Activated CD4-positive, CD25-positive, alpha-beta regulatory T cell treated with anti-CD3 and anti-CD28 coated beads, Interleukin-2, amount 50 U/mL, for 16 hours (primary cell): ENCODE data around the gene MAP3K14.
A peak's percentile ranks its signal among the peaks of the same experiment; 100 is the strongest.

Experiments
- DNase-seq: peaks from one replicate; pipeline ENCODE4 v3.0.0-alpha.2; 2020; ENCODE audit warnings: low read depth, low spot score

MAP3K14 gene

GRCh38 chr17:45282683-45283644 is 33.9 kb downstream of the MAP3K14 start:
- no peak for DNase-seq

GRCh38 chr17:45279898-45280297 is 36.9 kb downstream of the MAP3K14 start:
- DNase-seq, result no peak

- no peak for DNase-seq
Measured at GRCh38 chr17:45277992-45278391, 38.8 kb downstream of the MAP3K14 start.

- DNase-seq, result peak; percentile 79
Measured at GRCh38 chr17:45277216-45277849, 39.5 kb downstream of the MAP3K14 start.

- DNase-seq, result no peak
Measured at GRCh38 chr17:45276031-45276430, 40.8 kb downstream of the MAP3K14 start.

- no peak for DNase-seq
Measured at GRCh38 chr17:45274033-45274432, 42.8 kb downstream of the MAP3K14 start.

- no peak for DNase-seq
Measured at GRCh38 chr17:45273551-45273957, 43.3 kb downstream of the MAP3K14 start.

GRCh38 chr17:45271603-45272002 is 45.2 kb downstream of the MAP3K14 start:
- DNase-seq, result no peak

- no peak for DNase-seq
Measured at GRCh38 chr17:45270828-45271418, 45.9 kb downstream of the MAP3K14 start.

GRCh38 chr17:45269912-45270311 is 46.9 kb downstream of the MAP3K14 start:
- no peak for DNase-seq

- no peak for DNase-seq
Measured at GRCh38 chr17:45267436-45268055, 49.3 kb downstream of the MAP3K14 start.

- no peak for DNase-seq
Measured at GRCh38 chr17:45266372-45266926, 50.4 kb downstream of the MAP3K14 start.

GRCh38 chr17:45265821-45266220 is 51.0 kb downstream of the MAP3K14 start:
- DNase-seq, result no peak

- DNase-seq, result no peak
Measured at GRCh38 chr17:45264988-45265387, 51.8 kb downstream of the MAP3K14 start.

GRCh38 chr17:45264430-45264829 is 52.4 kb downstream of the MAP3K14 start:
- no peak for DNase-seq

- DNase-seq, result no peak
Measured at GRCh38 chr17:45263477-45263860, 53.4 kb downstream of the MAP3K14 start.

GRCh38 chr17:45262516-45263476 is 54.0 kb downstream of the MAP3K14 start:
- no peak for DNase-seq

GRCh38 chr17:45261577-45262515 is 55.0 kb downstream of the MAP3K14 start, which contains the start of gene SPATA32:
Gene SPATA32 (minus strand): TSS chr17:45262094. CDS start chr17:45262016, 78 bp downstream.
- peak; percentile 35 for DNase-seq

- DNase-seq, result no peak
Measured at GRCh38 chr17:45260204-45260783, 56.5 kb downstream of the MAP3K14 start.
